Measurements from ENCODE around the gene AGK. TPM values are rescaled to one million over a fixed set of nuclear protein-coding genes. Genes with fewer than 3 reads are reported as not detected.

The AGK gene
- total RNA-seq, 1 experiment from 2014 or later, result 38.2 TPM

GRCh38 chr7:141513720-141514119 is 37.5 kb upstream of the AGK start:
- ChIA-PET CTCF (no interaction called here), POLR2A (ENCODE audit: unreplicated experiment) (no interaction called here)
- no peak overlapping the region for H3K4me3 ChIP-seq (ENCODE audit: low read length)
- H3K27me3 ChIP-seq (ENCODE audit: low read length), result peaks cover 40% of the 10 kb centered on the region
- no peak overlapping the region for H3K9ac ChIP-seq (ENCODE audit: low read length)
- no peak for TF ChIP-seq CTCF (conservative IDR thresholded peaks at IDR 0.05; ENCODE audit: low read depth, low read length)
- TF ChIP-seq EZH2phosphoT487 (IDR thresholded peaks at IDR 0.05; ENCODE audit: borderline replicate concordance, low read length), result no peak
- no peak for TF ChIP-seq EZH2 (IDR thresholded peaks at IDR 0.05; ENCODE audit: low read length, unreplicated experiment)
- H3K4me1 ChIP-seq (ENCODE audit: insufficient read depth, low read length), result no peaks in the 10 kb centered on the region
- H3F3A ChIP-seq (ENCODE audit: low read length, unreplicated experiment), result no peaks in the 10 kb centered on the region
- H3K79me2 ChIP-seq (ENCODE audit: low read length), result no peaks in the 10 kb centered on the region
- BruUV-seq (replicated peaks), result no TSS peak
- no peak overlapping the region for H2AFZ ChIP-seq (ENCODE audit: low read length)
- H3K4me2 ChIP-seq (ENCODE audit: low read length), result no peak overlapping the region
- H3K27ac ChIP-seq (ENCODE audit: low read length), result no peak overlapping the region
- no peaks in the 10 kb centered on the region for H3K9me3 ChIP-seq (ENCODE audit: low read length)
- intact Hi-C loops (cut with micrococcal nuclease), result no loop called here
- no peaks in the 10 kb centered on the region for H4K20me1 ChIP-seq (ENCODE audit: low read length)
- DNase-seq, result no peak
- H3K9me2 ChIP-seq (replicated peaks; ENCODE audit: low read length), result no peaks in the 10 kb centered on the region
- no peak for ATAC-seq
- no peaks in the 10 kb centered on the region for H3K36me3 ChIP-seq (ENCODE audit: low read depth, low read length)

GRCh38 chr7:141515941-141516340 is 35.3 kb upstream of the AGK start:
- no peaks in the 10 kb centered on the region for H3K9me3 ChIP-seq (ENCODE audit: low read length)
- no peak overlapping the region for H3K4me3 ChIP-seq (ENCODE audit: low read length)
- H3K9ac ChIP-seq (ENCODE audit: low read length), result no peak overlapping the region
- H2AFZ ChIP-seq (ENCODE audit: low read length), result no peak overlapping the region
- no peak for DNase-seq
- H3K4me2 ChIP-seq (ENCODE audit: low read length), result no peak overlapping the region
- ChIA-PET POLR2A (ENCODE audit: unreplicated experiment) (no interaction called here), CTCF (no interaction called here)
- no peaks in the 10 kb centered on the region for H3F3A ChIP-seq (ENCODE audit: low read length, unreplicated experiment)
- no peaks in the 10 kb centered on the region for H3K36me3 ChIP-seq (ENCODE audit: low read depth, low read length)
- H4K20me1 ChIP-seq (ENCODE audit: low read length), result no peaks in the 10 kb centered on the region
- H3K27me3 ChIP-seq (ENCODE audit: low read length), result peaks cover 44% of the 10 kb centered on the region
- TF ChIP-seq CTCF (conservative IDR thresholded peaks at IDR 0.05; ENCODE audit: low read depth, low read length) (no peak), EZH2phosphoT487 (IDR thresholded peaks at IDR 0.05; ENCODE audit: borderline replicate concordance, low read length) (no peak), EZH2 (IDR thresholded peaks at IDR 0.05; ENCODE audit: low read length, unreplicated experiment) (no peak)
- no peaks in the 10 kb centered on the region for H3K9me2 ChIP-seq (replicated peaks; ENCODE audit: low read length)
- BruUV-seq (replicated peaks), result no TSS peak
- no peaks in the 10 kb centered on the region for H3K79me2 ChIP-seq (ENCODE audit: low read length)
- intact Hi-C loops (cut with micrococcal nuclease), result no loop called here
- no peaks in the 10 kb centered on the region for H3K4me1 ChIP-seq (ENCODE audit: insufficient read depth, low read length)
- ATAC-seq, result no peak
- no peak overlapping the region for H3K27ac ChIP-seq (ENCODE audit: low read length)

GRCh38 chr7:141519623-141520022 is 31.6 kb upstream of the AGK start:
- no peak overlapping the region for H2AFZ ChIP-seq (ENCODE audit: low read length)
- H3K4me3 ChIP-seq (ENCODE audit: low read length), result no peak overlapping the region
- CTCF ChIA-PET, result no interaction called here
- no peak overlapping the region for H3K4me2 ChIP-seq (ENCODE audit: low read length)
- H3K79me2 ChIP-seq (ENCODE audit: low read length), result no peaks in the 10 kb centered on the region
- no peaks in the 10 kb centered on the region for H3K9me2 ChIP-seq (replicated peaks; ENCODE audit: low read length)
- H3K9ac ChIP-seq (ENCODE audit: low read length), result no peak overlapping the region
- DNase-seq (no peak), ATAC-seq (no peak)
- POLR2A ChIA-PET (ENCODE audit: unreplicated experiment), result no interaction called here
- no peaks in the 10 kb centered on the region for H3K36me3 ChIP-seq (ENCODE audit: low read depth, low read length)
- BruUV-seq (replicated peaks), result no TSS peak
- H3K27me3 ChIP-seq (ENCODE audit: low read length), result peaks cover 55% of the 10 kb centered on the region
- H3F3A ChIP-seq (ENCODE audit: low read length, unreplicated experiment), result no peaks in the 10 kb centered on the region
- TF ChIP-seq EZH2phosphoT487 (IDR thresholded peaks at IDR 0.05; ENCODE audit: borderline replicate concordance, low read length), result no peak
- no peak for TF ChIP-seq CTCF (conservative IDR thresholded peaks at IDR 0.05; ENCODE audit: low read depth, low read length)
- no peak for TF ChIP-seq EZH2 (IDR thresholded peaks at IDR 0.05; ENCODE audit: low read length, unreplicated experiment)
- H3K9me3 ChIP-seq (ENCODE audit: low read length), result no peaks in the 10 kb centered on the region
- no peak overlapping the region for H3K27ac ChIP-seq (ENCODE audit: low read length)
- intact Hi-C loops (cut with micrococcal nuclease), result no loop called here
- no peaks in the 10 kb centered on the region for H3K4me1 ChIP-seq (ENCODE audit: insufficient read depth, low read length)
- H4K20me1 ChIP-seq (ENCODE audit: low read length), result no peaks in the 10 kb centered on the region
